Thyroid gland (tissue), 4 donors: ENCODE measurements around the gene SORCS2. TPM values are rescaled to one million over a fixed set of nuclear protein-coding genes. Genes with fewer than 3 reads are reported as not detected.

Experiments used
- DNase-seq, 2 donors: peaks; one replicate each; pipeline ENCODE4 v3.0.0-alpha.2; 2019
- H3K27ac ChIP-seq, 3 donors: fragments of 200-600 bp; sonication (generic); 1 replicate in 2 of 3; 2 replicates in 1 of 3; pipeline ENCODE4 v1.5.1; 2016 to 2019; ENCODE audit warnings: mild to moderate bottlenecking in 1 of 3, moderate library complexity in 1 of 3
- H3K27me3 ChIP-seq: fragments of 200-600 bp; sonication (generic); one replicate; pipeline ENCODE4 v1.5.1; 2019
- H3K36me3 ChIP-seq, 2 donors: fragments of 200-600 bp; sonication (generic); one replicate each; pipeline ENCODE4 v1.5.1; 2016 to 2019
- H3K4me1 ChIP-seq, 2 donors: fragments of 200-600 bp; sonication (generic); one replicate each; pipeline ENCODE4 v1.5.1; 2017 to 2019
- H3K4me3 ChIP-seq, 3 donors: fragments of 200-600 bp; sonication (generic); replicated peaks in 1 of 3; 1 replicate in 2 of 3; 2 replicates in 1 of 3; pipeline ENCODE4 v1.5.1; 2016; ENCODE audit warnings: mild to moderate bottlenecking in 1 of 3
- H3K9me3 ChIP-seq: fragments of 200-600 bp; sonication (generic); one replicate; pipeline ENCODE4 v1.5.1; 2017
- POLR2A ChIP-seq, 2 donors: fragments of 450-650 bp; IDR thresholded peaks; one replicate each; pipeline ENCODE4 v1.6.1; 2017; ENCODE audit warnings: antibody characterized with exemption in 2 of 2, mild to moderate bottlenecking in 2 of 2, moderate library complexity in 1 of 2
- WGBS, 2 donors: methylation state at CpG; one replicate each; pipeline ENCODE4 v1.1.5; 2017; 5-methylcytosine and 5-hydroxymethylcytosine counted together
- intact Hi-C: fragments of 100-400 bp; cut with DNase I; formaldehyde crosslinking; loops from one replicate; pipeline ENCODE4 v1.15.1; 2023
- total RNA-seq, 4 donors: library from RNA; depleted of rRNA; stranded (reverse); fragments of >200 nt; gene quantifications; one replicate each; pipeline ENCODE4 v1.2.3, GENCODE V29; 2016
- TF ChIP-seq, protein P1 (sequence below), 6 experiments: fragments of 200-600 bp in 3 of 6; fragments of 450-650 bp in 3 of 6; sonication (generic) in 3 of 6; IDR thresholded peaks; one replicate each; pipeline ENCODE4 v1.5.1; 2016 to 2019; ENCODE audit warnings: antibody characterized with exemption in 6 of 6, mild to moderate bottlenecking in 2 of 6, inconsistent platforms in 1 of 6, moderate library complexity in 1 of 6

SORCS2 gene
- total RNA-seq, 4 donors from 2014 or later = 1.7 to 13.6 (median 3.6) TPM

- H3K9me3 ChIP-seq = no peaks in the 10 kb centered on the region
- H3K36me3 ChIP-seq = no peaks in the 10 kb centered on the region
- H3K27ac ChIP-seq = no peak overlapping the region
- intact Hi-C loops = no loop called here
- DNase-seq = no peak
- H3K4me1 ChIP-seq = no peaks in the 10 kb centered on the region
- no peaks in the 10 kb centered on the region for H3K27me3 ChIP-seq
- no peak for TF ChIP-seq POLR2A (IDR thresholded peaks at IDR 0.05)
- TF ChIP-seq, protein P1, sequence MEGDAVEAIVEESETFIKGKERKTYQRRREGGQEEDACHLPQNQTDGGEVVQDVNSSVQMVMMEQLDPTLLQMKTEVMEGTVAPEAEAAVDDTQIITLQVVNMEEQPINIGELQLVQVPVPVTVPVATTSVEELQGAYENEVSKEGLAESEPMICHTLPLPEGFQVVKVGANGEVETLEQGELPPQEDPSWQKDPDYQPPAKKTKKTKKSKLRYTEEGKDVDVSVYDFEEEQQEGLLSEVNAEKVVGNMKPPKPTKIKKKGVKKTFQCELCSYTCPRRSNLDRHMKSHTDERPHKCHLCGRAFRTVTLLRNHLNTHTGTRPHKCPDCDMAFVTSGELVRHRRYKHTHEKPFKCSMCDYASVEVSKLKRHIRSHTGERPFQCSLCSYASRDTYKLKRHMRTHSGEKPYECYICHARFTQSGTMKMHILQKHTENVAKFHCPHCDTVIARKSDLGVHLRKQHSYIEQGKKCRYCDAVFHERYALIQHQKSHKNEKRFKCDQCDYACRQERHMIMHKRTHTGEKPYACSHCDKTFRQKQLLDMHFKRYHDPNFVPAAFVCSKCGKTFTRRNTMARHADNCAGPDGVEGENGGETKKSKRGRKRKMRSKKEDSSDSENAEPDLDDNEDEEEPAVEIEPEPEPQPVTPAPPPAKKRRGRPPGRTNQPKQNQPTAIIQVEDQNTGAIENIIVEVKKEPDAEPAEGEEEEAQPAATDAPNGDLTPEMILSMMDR (IDR thresholded peaks at IDR 0.05) = no peak
- no peak overlapping the region for H3K4me3 ChIP-seq
- WGBS, 2 donors = 79 to 88% methylated on average over 7 to 10 of the region's 10 CpGs
Measured at GRCh38 chr4:7427361-7427760, 235.0 kb downstream of the SORCS2 start.

- TF ChIP-seq, protein P1 (IDR thresholded peaks at IDR 0.05) = no peak
- no peak for TF ChIP-seq POLR2A (IDR thresholded peaks at IDR 0.05)
- Histone ChIP-seq H3K27me3 (no peaks in the 10 kb centered on the region), H3K4me1 (no peaks in the 10 kb centered on the region), H3K27ac (no peak overlapping the region), H3K9me3 (no peaks in the 10 kb centered on the region), H3K36me3 (no peaks in the 10 kb centered on the region), H3K4me3 (no peak overlapping the region)
- intact Hi-C loops = no loop called here
- no peak for DNase-seq
- WGBS, 2 donors = 85 to 91% methylated on average over 8 to 13 of the region's 13 CpGs
Measured at GRCh38 chr4:7427831-7428260, 235.5 kb downstream of the SORCS2 start.

GRCh38 chr4:7428261-7429068 is 236.1 kb downstream of the SORCS2 start:
- WGBS, 2 donors = 90 to 92% methylated on average over 14 to 16 of the region's 16 CpGs
- Histone ChIP-seq H3K4me1 (no peaks in the 10 kb centered on the region), H3K9me3 (no peaks in the 10 kb centered on the region), H3K27ac (no peak overlapping the region), H3K27me3 (no peaks in the 10 kb centered on the region), H3K36me3 (no peaks in the 10 kb centered on the region), H3K4me3 (no peak overlapping the region)
- no peak for DNase-seq
- TF ChIP-seq, protein P1 (IDR thresholded peaks at IDR 0.05) = no peak
- TF ChIP-seq POLR2A (IDR thresholded peaks at IDR 0.05) = no peak
- intact Hi-C loops = no loop called here

- Histone ChIP-seq H3K27ac (no peak overlapping the region), H3K36me3 (no peaks in the 10 kb centered on the region)
- no peak for DNase-seq
Measured at GRCh38 chr4:7429069-7429416, 236.7 kb downstream of the SORCS2 start.

GRCh38 chr4:7429601-7430078 is 237.3 kb downstream of the SORCS2 start:
- H3K27me3 ChIP-seq = no peaks in the 10 kb centered on the region
- H3K27ac ChIP-seq = no peak overlapping the region
- no peaks in the 10 kb centered on the region for H3K4me1 ChIP-seq
- no peak for DNase-seq
- no peaks in the 10 kb centered on the region for H3K36me3 ChIP-seq
- H3K9me3 ChIP-seq = no peaks in the 10 kb centered on the region
- TF ChIP-seq POLR2A (IDR thresholded peaks at IDR 0.05) = no peak
- no peak overlapping the region for H3K4me3 ChIP-seq
- 79 to 80% methylated on average over 17 of the region's 17 CpGs for WGBS, 2 donors
- intact Hi-C loops = no loop called here

More at GRCh38 chr4:7429069-7429416, 236.7 kb downstream of the SORCS2 start:
- no peaks in the 10 kb centered on the region for H3K4me1 ChIP-seq
- 84 to 94% methylated on average over 9 of the region's 9 CpGs for WGBS, 2 donors
- intact Hi-C loops = no loop called here
- H3K4me3 ChIP-seq = no peak overlapping the region
- H3K9me3 ChIP-seq = no peaks in the 10 kb centered on the region
- no peaks in the 10 kb centered on the region for H3K27me3 ChIP-seq
- TF ChIP-seq, protein P1 (IDR thresholded peaks at IDR 0.05) = no peak
- no peak for TF ChIP-seq POLR2A (IDR thresholded peaks at IDR 0.05)
